HepG2 (cell line): ENCODE data around the gene CISD2. TPM values are rescaled to one million over a fixed set of nuclear protein-coding genes. Genes with fewer than 3 reads are reported as not detected.

Source experiments
- CCAR2 ChIP-seq: fragments of 200-400 bp; formaldehyde crosslinking; optimal IDR thresholded peaks from 2 replicates; pipeline ENCODE3; 2018; ENCODE audit warnings: low read depth, mild to moderate bottlenecking, low read length, moderate library complexity
- DMAP1 ChIP-seq: IDR thresholded peaks from 2 replicates; pipeline ENCODE4 v1.6.1; 2016
- ETV6 ChIP-seq: sonication (generic); formaldehyde crosslinking; conservative IDR thresholded peaks from 2 replicates; pipeline ENCODE4 v1.4.0; 2020; ENCODE audit warnings: missing genetic modification reagents
- GLI4 ChIP-seq: sonication (generic); formaldehyde crosslinking; IDR thresholded peaks from 2 replicates; pipeline ENCODE4 v1.5.1; 2020; ENCODE audit warnings: missing genetic modification reagents, mild to moderate bottlenecking, moderate library complexity, borderline replicate concordance
- GPBP1L1 ChIP-seq: sonication (generic); formaldehyde crosslinking; IDR thresholded peaks from 2 replicates; pipeline ENCODE4 v1.5.0; 2020; ENCODE audit warnings: mild to moderate bottlenecking, missing genetic modification reagents
- HMGXB4 ChIP-seq, 2 experiments: sonication (generic) in 1 of 2; formaldehyde crosslinking in 1 of 2; IDR thresholded peaks; 2 replicates each; pipeline versions ENCODE4 v1.4.0 to v1.6.1; 2018 to 2020; ENCODE audit warnings: missing genetic modification reagents in 2 of 2, borderline replicate concordance in 1 of 2, low read depth in 1 of 2, mild to moderate bottlenecking in 1 of 2, missing biosample characterization in 1 of 2
- ISL2 ChIP-seq: sonication (generic); formaldehyde crosslinking; IDR thresholded peaks from 2 replicates; pipeline ENCODE4 v1.5.0; 2020; ENCODE audit warnings: missing genetic modification reagents
- NFYC ChIP-seq: IDR thresholded peaks from 2 replicates; pipeline ENCODE4 v1.6.1; 2016; ENCODE audit warnings: missing genetic modification reagents, missing compliant biosample characterization
- SALL2 ChIP-seq: sonication (generic); formaldehyde crosslinking; IDR thresholded peaks from 2 replicates; pipeline ENCODE4 v1.8.1; 2023; ENCODE audit warnings: mild to moderate bottlenecking, missing genetic modification reagents, inconsistent platforms
- TEAD3 ChIP-seq: optimal IDR thresholded peaks from 2 replicates; pipeline ENCODE3; 2016; ENCODE audit warnings: borderline replicate concordance
- U2AF2 ChIP-seq: fragments of 200-400 bp; formaldehyde crosslinking; IDR thresholded peaks from 2 replicates; pipeline ENCODE4 v1.6.1; 2017; ENCODE audit warnings: low read depth, mild to moderate bottlenecking, low read length
- XBP1 ChIP-seq: sonication (generic); formaldehyde crosslinking; IDR thresholded peaks from 2 replicates; pipeline ENCODE4 v1.5.0; 2020; ENCODE audit warnings: missing genetic modification reagents
- ZNF468 ChIP-seq: sonication (generic); formaldehyde crosslinking; IDR thresholded peaks from 2 replicates; pipeline ENCODE4 v1.8.0; 2022; ENCODE audit warnings: mild to moderate bottlenecking, moderate library complexity, missing genetic modification reagents
- ZNF724P ChIP-seq: sonication (generic); formaldehyde crosslinking; IDR thresholded peaks from 2 replicates; pipeline ENCODE4 v1.8.0; 2022; ENCODE audit warnings: missing genetic modification reagents, borderline replicate concordance
- ZSCAN31 ChIP-seq: sonication (generic); formaldehyde crosslinking; IDR thresholded peaks from 2 replicates; pipeline ENCODE4 v1.5.0; 2020; ENCODE audit warnings: low read depth, mild to moderate bottlenecking, missing genetic modification reagents
- polyA plus RNA-seq, 8 experiments: library from polyadenylated mRNA; depleted of rRNA in 3 of 8; stranded (reverse) in 7 of 8; unstranded in 1 of 8; fragments of >200 nt; fragmentation: Illumina TruSeq in 4 of 8; extraction: Trizol in 4 of 8; gene quantifications; 2 replicates each; pipeline versions ENCODE4 v1.2.1 to v1.2.3, GENCODE V29; 2011 to 2016; ENCODE audit warnings: low read depth in 4 of 8, missing spikeins in 1 of 8, mixed read lengths in 1 of 8; ENCODE audit not compliant: insufficient read depth in 1 of 8
- total RNA-seq, 5 experiments: library from RNA; depleted of rRNA; stranded (reverse); fragments of >200 nt; fragmentation: Illumina TruSeq; extraction: Trizol; gene quantifications; 2 replicates each; pipeline ENCODE4 v1.2.3, GENCODE V29; 2016; ENCODE audit warnings: low read depth in 1 of 5
- TF ChIP-seq, protein P1 (sequence below): sonication (generic); formaldehyde crosslinking; IDR thresholded peaks from 2 replicates; pipeline ENCODE4 v1.4.0; 2020; ENCODE audit warnings: mild to moderate bottlenecking, missing genetic modification reagents
- TF ChIP-seq, protein P2 (sequence below): IDR thresholded peaks from 2 replicates; pipeline ENCODE4 v1.6.1; 2012; ENCODE audit warnings: inconsistent platforms
- TF ChIP-seq, protein P3 (sequence below): sonication (generic); formaldehyde crosslinking; IDR thresholded peaks from 2 replicates; pipeline ENCODE4 v1.5.1; 2020; ENCODE audit warnings: mild to moderate bottlenecking, missing genetic modification reagents
- TF ChIP-seq, protein P4 (sequence below): sonication (generic); formaldehyde crosslinking; IDR thresholded peaks from 2 replicates; pipeline ENCODE4 v1.8.1; 2022; ENCODE audit warnings: mild to moderate bottlenecking, missing genetic modification reagents

CISD2 gene
- total and polyA plus RNA-seq, 2 of the 13 experiments (the other 11 are each of a cell fraction or from before 2014, with no cell fraction given), result 24.5 to 37.7 TPM

- TF ChIP-seq, protein P1, sequence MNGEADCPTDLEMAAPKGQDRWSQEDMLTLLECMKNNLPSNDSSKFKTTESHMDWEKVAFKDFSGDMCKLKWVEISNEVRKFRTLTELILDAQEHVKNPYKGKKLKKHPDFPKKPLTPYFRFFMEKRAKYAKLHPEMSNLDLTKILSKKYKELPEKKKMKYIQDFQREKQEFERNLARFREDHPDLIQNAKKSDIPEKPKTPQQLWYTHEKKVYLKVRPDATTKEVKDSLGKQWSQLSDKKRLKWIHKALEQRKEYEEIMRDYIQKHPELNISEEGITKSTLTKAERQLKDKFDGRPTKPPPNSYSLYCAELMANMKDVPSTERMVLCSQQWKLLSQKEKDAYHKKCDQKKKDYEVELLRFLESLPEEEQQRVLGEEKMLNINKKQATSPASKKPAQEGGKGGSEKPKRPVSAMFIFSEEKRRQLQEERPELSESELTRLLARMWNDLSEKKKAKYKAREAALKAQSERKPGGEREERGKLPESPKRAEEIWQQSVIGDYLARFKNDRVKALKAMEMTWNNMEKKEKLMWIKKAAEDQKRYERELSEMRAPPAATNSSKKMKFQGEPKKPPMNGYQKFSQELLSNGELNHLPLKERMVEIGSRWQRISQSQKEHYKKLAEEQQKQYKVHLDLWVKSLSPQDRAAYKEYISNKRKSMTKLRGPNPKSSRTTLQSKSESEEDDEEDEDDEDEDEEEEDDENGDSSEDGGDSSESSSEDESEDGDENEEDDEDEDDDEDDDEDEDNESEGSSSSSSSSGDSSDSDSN (CRISPR knock-in tag), result peak; percentile 67; the same call in 1 of the 2 replicates
- TF ChIP-seq DMAP1 (CRISPR knock-in tag) (peak; percentile 92), U2AF2 (no peak), ZNF724P (CRISPR knock-in tag) (peak; percentile 79; the same call in 1 of the 2 replicates), ZNF468 (no peak), ISL2 (CRISPR knock-in tag) (no peak), TEAD3 (peak; percentile 69), ETV6 (0 out of 2 replicates have a peak, but pooled peaks have one; percentile 46), GPBP1L1 (CRISPR knock-in tag) (no peak), SALL2 (no peak), CCAR2 (no peak), ZSCAN31 (CRISPR knock-in tag) (peak; percentile 94), HMGXB4 (CRISPR knock-in tag; IDR thresholded peaks at IDR 0.05; ENCODE audit: borderline replicate concordance in 1 of 2, low read depth in 1 of 2) (peak; percentile 46 to 85), GLI4 (no peak), NFYC (CRISPR knock-in tag) (peak; percentile 59), XBP1 (CRISPR knock-in tag) (0 out of 2 replicates have a peak, but pooled peaks have one; percentile 70)
- TF ChIP-seq, protein P2, sequence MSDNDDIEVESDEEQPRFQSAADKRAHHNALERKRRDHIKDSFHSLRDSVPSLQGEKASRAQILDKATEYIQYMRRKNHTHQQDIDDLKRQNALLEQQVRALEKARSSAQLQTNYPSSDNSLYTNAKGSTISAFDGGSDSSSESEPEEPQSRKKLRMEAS, result peak; percentile 95
- TF ChIP-seq, protein P3, sequence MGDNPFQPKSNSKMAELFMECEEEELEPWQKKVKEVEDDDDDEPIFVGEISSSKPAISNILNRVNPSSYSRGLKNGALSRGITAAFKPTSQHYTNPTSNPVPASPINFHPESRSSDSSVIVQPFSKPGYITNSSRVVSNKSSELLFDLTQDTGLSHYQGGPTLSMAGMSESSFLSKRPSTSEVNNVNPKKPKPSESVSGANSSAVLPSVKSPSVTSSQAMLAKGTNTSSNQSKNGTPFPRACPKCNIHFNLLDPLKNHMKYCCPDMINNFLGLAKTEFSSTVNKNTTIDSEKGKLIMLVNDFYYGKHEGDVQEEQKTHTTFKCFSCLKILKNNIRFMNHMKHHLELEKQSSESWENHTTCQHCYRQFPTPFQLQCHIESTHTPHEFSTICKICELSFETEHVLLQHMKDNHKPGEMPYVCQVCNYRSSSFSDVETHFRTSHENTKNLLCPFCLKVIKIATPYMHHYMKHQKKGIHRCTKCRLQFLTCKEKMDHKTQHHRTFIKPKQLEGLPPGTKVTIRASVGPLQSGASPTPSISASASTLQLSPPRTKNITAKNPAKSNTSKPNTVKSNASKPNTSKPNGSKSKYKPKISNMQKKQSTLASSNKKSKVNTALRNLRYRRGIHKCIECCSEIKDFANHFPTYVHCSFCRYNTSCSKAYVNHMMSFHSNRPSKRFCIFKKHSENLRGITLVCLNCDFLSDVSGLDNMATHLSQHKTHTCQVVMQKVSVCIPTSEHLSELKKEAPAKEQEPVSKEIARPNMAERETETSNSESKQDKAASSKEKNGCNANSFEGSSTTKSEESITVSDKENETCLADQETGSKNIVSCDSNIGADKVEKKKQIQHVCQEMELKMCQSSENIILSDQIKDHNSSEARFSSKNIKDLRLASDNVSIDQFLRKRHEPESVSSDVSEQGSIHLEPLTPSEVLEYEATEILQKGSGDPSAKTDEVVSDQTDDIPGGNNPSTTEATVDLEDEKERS (CRISPR knock-in tag), result no peak
- TF ChIP-seq, protein P4, sequence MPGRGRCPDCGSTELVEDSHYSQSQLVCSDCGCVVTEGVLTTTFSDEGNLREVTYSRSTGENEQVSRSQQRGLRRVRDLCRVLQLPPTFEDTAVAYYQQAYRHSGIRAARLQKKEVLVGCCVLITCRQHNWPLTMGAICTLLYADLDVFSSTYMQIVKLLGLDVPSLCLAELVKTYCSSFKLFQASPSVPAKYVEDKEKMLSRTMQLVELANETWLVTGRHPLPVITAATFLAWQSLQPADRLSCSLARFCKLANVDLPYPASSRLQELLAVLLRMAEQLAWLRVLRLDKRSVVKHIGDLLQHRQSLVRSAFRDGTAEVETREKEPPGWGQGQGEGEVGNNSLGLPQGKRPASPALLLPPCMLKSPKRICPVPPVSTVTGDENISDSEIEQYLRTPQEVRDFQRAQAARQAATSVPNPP (CRISPR knock-in tag), result peak; percentile 85; the same call in 1 of the 2 replicates
Observed at GRCh38 chr4:102868781-102869568, at the start of gene CISD2 (continued).
